ENCODE results near the gene SHOC2.

The SHOC2 gene

DNA sequence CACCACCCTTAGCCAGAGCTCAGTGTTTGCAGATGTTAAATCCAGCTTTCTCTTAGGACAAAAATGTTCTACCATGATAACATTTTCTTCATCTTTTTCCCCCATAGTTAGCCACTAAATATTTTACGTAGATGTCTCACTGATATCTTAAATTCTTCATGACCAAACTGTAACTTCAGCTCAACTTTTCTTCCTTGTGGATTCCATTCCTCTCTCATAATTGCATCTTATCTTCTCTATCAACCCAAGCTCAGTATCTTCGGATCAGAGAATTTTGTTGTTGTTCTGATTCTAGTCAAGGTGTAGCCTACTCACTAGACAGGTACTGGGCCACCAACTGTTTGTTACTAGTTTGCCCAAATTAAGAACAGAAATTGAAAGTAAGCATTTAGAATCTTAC lies 60.2 kb downstream of the SHOC2 start:
- in situ Hi-C loops (cut with MboI; ENCODE audit: low sequenced_read_pairs) = no loop called here

- in situ Hi-C loops (cut with MboI; ENCODE audit: low sequenced_read_pairs) = no loop called here
Observed at GRCh38 chr10:110980807-110981206, 61.4 kb downstream of the SHOC2 start.

- in situ Hi-C loops (cut with MboI; ENCODE audit: low sequenced_read_pairs) = no loop called here
Observed at GRCh38 chr10:110983466-110983865, 64.1 kb downstream of the SHOC2 start.

DNA sequence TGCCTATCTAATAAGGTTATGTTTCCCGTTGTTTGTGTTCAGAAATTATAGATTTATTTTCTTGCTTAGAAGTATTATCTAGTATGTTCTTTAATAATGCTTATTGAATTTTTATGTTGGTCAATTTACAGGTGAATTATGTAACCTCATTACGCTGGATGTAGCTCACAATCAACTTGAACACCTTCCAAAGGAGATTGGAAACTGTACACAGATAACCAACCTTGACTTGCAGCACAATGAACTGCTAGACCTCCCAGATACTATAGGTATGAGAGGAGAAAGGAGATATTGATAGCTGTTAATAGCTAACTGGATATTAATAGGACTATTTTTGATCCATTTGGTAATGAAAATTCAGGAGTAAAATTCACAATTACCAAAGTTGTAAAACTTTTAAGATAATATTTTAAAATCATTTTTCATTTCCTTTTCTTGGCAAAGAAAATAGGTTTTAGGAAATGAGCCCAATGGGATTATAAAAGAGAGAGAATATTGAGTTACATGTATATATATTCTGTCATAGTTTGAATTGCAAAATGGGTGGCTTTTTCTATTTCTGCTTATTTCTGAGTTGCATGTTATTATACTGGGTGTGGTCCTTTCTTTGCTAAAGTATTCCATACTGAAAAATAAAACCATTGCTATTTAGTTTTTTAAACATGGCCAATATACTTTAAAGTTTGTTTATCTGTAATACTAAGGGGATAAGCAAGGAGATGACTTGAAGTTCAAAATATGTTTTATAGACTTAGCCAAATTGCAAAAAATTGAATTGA lies 66.3 kb downstream of the SHOC2 start:
- in situ Hi-C loops (cut with MboI; ENCODE audit: low sequenced_read_pairs) = no loop called here

DNA sequence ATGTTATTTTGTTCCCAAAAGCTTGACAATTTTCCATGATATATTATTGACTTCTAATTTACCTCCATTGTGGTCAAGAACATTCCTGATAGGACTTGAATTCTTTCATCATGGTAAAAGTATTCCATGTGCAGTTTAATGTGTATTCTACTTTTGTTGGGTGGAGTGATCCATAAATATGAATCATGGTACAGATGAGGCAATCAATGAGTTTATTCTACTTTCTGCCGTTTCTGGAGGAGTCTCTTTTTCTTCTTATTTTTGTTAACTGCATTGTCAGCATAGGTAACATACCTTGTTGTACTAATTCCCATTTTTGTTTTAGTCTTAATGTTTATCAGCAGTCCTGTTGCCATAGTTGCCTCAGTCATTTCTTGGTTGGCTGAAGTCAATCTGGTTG lies 69.6 kb downstream of the SHOC2 start:
- in situ Hi-C loops (cut with MboI; ENCODE audit: low sequenced_read_pairs) = no loop called here

- in situ Hi-C loops (cut with MboI; ENCODE audit: low sequenced_read_pairs) = no loop called here
Observed at GRCh38 chr10:110992006-110992800, 72.8 kb downstream of the SHOC2 start.

DNA sequence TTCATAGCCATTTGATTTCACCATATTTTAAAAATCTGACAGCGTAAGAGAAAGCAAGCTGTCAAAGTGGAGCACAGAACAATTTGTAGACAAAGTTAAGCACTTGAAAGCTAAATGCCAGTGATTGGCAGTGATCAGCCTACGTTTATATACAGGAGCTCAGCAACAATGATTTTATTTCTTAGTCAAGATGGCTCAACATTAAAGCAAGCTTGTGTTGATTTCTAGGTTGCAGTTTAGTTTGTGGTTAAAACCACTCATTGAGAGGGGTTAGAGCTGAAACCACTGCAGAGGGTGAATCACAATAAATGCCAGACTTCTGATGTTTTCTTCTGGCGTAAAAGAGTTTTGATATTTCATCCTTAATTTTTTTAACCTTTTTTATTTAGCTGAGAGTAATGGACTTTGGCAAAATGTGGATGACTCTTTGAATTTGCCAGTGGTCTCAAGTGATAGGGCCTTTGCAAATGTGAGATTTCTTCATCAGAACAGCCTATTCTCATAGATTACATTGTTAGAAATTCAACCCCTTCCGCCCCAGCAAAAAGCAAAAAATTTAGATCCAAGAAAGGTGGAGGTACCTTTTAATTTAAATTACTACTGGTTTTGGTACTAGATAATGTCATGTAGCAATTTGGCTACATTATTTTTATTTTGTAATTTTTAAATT lies 73.8 kb downstream of the SHOC2 start:
- in situ Hi-C loops (cut with MboI; ENCODE audit: low sequenced_read_pairs) = no loop called here

DNA sequence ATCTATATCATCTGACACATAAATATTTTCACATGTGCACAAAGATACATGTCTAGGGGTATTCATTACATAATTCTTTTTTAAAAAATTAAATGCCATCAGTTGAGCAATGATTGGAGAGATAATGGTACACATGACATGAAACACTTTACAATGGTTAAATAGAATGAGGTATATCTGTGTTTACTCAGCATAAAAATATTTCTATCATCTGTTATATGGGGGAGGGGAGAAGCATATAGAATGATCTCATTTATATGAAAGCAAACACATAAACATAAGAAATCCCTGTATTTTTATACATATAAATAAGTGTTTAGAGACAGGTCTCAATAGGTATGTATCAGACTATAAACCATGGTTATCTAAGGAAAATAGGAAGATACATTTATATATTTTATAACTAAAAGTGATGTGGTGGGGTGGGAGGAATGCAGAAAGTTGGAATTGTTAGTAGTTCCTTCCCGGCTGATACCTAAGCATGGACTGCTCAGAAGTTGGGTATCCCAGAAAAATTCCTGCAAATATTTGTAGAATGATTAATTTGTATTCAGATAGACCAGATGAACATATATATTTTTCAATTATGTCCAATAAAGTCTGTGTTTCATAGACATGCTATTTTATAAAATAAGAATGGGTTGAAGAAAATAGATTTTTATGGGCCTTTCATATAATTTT lies 75.1 kb downstream of the SHOC2 start:
- in situ Hi-C loops (cut with MboI; ENCODE audit: low sequenced_read_pairs) = no loop called here

- in situ Hi-C loops (cut with MboI; ENCODE audit: low sequenced_read_pairs) = no loop called here
Observed at GRCh38 chr10:110995301-110995700, 75.9 kb downstream of the SHOC2 start.

GRCh38 chr10:110996256-110996655 lies 76.9 kb downstream of the SHOC2 start:
- in situ Hi-C loops (cut with MboI; ENCODE audit: low sequenced_read_pairs) = no loop called here

- in situ Hi-C loops (cut with MboI; ENCODE audit: low sequenced_read_pairs) = no loop called here
Observed at GRCh38 chr10:111004016-111004415, 84.6 kb downstream of the SHOC2 start.

GRCh38 chr10:111007486-111007885 lies 88.1 kb downstream of the SHOC2 start:
- in situ Hi-C loops (cut with MboI; ENCODE audit: low sequenced_read_pairs) = no loop called here

- in situ Hi-C loops (cut with MboI; ENCODE audit: low sequenced_read_pairs) = no loop called here
Observed at GRCh38 chr10:111015181-111015580, 95.8 kb downstream of the SHOC2 start.

DNA sequence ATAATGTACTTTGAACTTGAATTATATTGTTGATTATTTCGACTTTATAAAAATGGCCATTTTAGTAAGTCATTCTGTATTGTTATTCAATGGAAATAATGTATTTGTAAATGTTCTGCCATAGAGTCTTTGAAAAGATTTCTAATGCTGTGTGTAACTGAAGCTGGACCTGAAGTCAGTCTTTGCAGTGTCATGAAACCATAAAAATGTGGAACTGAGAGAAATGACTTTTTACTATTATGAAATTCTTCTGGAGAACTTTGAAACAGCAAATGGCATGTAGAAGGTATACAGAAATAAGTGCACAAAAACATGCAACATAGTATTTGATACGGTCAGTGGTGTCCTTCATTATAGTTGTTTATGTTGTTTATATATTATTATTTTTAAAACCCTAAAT lies 97.7 kb downstream of the SHOC2 start:
- in situ Hi-C loops (cut with MboI; ENCODE audit: low sequenced_read_pairs) = no loop called here

GRCh38 chr10:111018021-111018420 lies 98.6 kb downstream of the SHOC2 start:
- in situ Hi-C loops (cut with MboI; ENCODE audit: low sequenced_read_pairs) = no loop called here

GRCh38 chr10:111023060-111023459 lies 103.7 kb downstream of the SHOC2 start:
- in situ Hi-C loops (cut with MboI; ENCODE audit: low sequenced_read_pairs) = no loop called here

DNA sequence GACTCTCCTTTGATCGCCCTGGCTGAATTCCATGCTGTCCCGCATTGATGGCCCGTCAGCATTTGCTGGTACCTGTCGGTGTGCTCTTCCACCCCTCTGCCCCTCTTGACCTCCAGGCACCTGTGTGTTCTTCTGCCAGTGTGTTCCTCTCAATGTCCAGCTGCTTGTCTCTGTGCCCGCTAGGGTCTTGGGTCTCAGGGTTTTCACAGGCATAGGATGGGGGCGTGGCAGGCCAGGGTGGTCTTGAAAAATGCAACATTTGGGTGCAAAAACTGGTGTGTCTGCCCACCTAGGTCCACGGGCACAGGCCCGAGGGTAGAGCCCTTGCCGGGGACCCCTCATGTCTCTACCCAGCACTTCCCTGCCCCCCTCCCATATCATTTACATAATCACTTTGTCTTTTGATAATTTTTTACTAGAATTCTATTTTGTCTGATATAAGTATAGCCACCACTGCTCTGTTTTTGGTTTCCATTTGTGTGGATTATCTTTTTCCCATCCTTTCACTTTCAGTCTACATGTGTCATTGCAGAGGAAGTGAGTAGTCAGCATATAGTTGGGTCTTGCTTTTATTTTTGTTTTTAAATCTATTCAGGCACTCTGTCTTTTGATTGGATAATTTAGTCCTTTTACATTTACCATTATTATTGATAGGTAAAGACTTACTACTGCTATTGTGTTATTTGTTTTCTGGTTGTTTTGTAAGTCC lies 110.8 kb downstream of the SHOC2 start:
- in situ Hi-C loops (cut with MboI; ENCODE audit: low sequenced_read_pairs) = no loop called here

DNA sequence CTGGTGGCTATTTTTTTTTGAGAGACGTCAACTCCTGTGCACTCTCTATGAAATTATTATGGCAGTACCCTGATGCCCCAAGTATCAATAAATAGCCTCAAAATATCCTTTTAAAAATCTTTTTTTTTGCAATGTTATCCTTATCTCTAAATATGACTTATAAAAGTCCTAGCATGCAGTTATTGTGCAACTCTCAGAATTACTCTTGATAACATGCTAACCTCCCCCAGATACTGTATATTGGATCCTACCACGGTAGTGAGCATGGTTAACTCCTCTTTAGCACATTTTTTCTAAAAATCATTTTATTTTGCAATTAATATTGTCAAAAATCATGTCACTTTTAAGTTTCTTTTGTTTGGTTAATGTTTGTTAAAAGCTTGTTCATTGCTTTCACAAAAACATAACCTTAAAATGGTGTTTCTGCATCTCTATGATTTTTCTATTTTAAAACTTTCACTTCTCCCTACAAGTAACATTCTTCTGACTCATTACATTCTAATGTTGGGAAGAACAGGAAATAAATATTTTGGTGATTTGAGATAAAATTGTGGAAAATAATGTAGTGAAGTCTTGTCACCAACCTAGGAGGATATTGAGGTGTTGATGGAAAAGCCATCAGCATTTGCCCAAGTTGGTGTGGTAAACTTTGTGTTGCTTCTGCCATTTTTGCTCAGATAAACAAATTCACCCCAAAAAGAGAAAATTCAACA lies 115.3 kb downstream of the SHOC2 start:
- in situ Hi-C loops (cut with MboI; ENCODE audit: low sequenced_read_pairs) = no loop called here

DNA sequence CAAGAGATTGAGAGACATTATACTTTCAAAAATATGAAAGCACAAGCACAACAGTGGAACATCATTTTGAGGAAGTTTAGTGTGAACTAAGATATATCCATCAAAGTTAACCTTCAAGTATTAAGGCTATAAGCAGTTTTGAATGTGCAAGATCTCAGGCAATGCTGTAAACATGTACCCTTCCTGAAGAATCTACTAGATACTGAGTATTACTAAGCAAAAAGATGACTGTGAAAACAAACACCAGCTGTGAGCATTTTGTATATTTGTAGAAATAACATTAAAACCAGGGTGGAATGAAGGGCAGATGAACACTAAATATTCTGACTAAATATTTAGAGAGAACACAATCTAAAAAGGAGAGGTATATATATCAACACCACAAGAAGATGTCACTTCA lies 116.1 kb downstream of the SHOC2 start:
- in situ Hi-C loops (cut with MboI; ENCODE audit: low sequenced_read_pairs) = no loop called here

GRCh38 chr10:111037858-111038257 lies 118.5 kb downstream of the SHOC2 start:
- in situ Hi-C loops (cut with MboI; ENCODE audit: low sequenced_read_pairs) = no loop called here
